HepG2 (cell line): ENCODE data around the gene MAPK10. TPM values are rescaled to one million over a fixed set of nuclear protein-coding genes. Genes with fewer than 3 reads are reported as not detected.

Experiments
- ATAC-seq: fragments of 200-7000 bp; cut with Tn5 transposase; 3 replicates; pipeline ENCODE4 v1.9.1; 2020; ENCODE audit warnings: mild to moderate bottlenecking, moderate library complexity
- BruUV-seq: library from RNA; stranded (reverse); fragments of 400-500 nt; replicated peaks from 2 replicates; lab custom pipeline; 2021; lab: Mats Ljungman, UMichigan
- CTCF ChIA-PET: fragments of 300-600 bp; formaldehyde crosslinking; extraction: SDS; loops from one replicate; lab custom pipeline; 2021; ENCODE audit warnings: low total read pairs, inconsistent platforms, low intra/inter-chr PET ratio; lab: Yijun Ruan, JAX
- POLR2A ChIA-PET: fragments of 350-600 bp; sonication (Branson Sonifier 250); formaldehyde crosslinking; loops from one replicate; lab custom pipeline; 2020; ENCODE audit warnings: antibody characterized with exemption, inconsistent platforms; lab: Yijun Ruan, JAX
- DNase-seq: peaks from one replicate; pipeline ENCODE4 v3.0.0-alpha.2; 2015; ENCODE audit warnings: low spot score
- FAIRE-seq: peaks from 3 replicates; lab custom pipeline; 2011; peaks lifted over from hg19 to GRCh38; lab: Jason Lieb, UNC
- H2AFZ ChIP-seq: one replicate; pipeline ENCODE4 v1.6.1; 2011; ENCODE audit warnings: low read length, inconsistent platforms
- H3K27ac ChIP-seq: fragments of 300-600 bp; 3 replicates; pipeline ENCODE4 v1.8.0; 2011; ENCODE audit warnings: mixed run types, mild to moderate bottlenecking, mixed read lengths, low read length, inconsistent platforms; ENCODE audit not compliant: insufficient read depth; ENCODE audit errors: extremely low read length
- H3K27me3 ChIP-seq, 2 experiments: fragments of 200-600 bp in 1 of 2; 2 replicates in 1 of 2; 3 replicates in 1 of 2; pipeline versions ENCODE4 v1.6.0 to v1.8.0; 2011; ENCODE audit warnings: low read length in 2 of 2, mild to moderate bottlenecking in 2 of 2, moderate library complexity in 2 of 2, inconsistent platforms in 1 of 2; ENCODE audit not compliant: insufficient read depth in 2 of 2, control insufficient read depth in 1 of 2
- H3K36me3 ChIP-seq, 2 experiments: fragments of 200-600 bp in 1 of 2; replicated peaks in 1 of 2; 2 replicates in 1 of 2; 3 replicates in 1 of 2; pipeline versions ENCODE4 v1.5.1 to v1.8.0; 2011; ENCODE audit warnings: low read length in 2 of 2, inconsistent platforms in 1 of 2; ENCODE audit not compliant: insufficient read depth in 2 of 2, control insufficient read depth in 1 of 2
- H3K4me1 ChIP-seq: 2 replicates; pipeline ENCODE4 v1.5.1; 2012; ENCODE audit warnings: low read length, inconsistent platforms; ENCODE audit not compliant: insufficient read depth
- H3K4me2 ChIP-seq: 2 replicates; pipeline ENCODE4 v1.6.0; 2011; ENCODE audit warnings: low read depth, low read length, inconsistent platforms
- H3K4me3 ChIP-seq, 3 experiments: fragments of 200-600 bp in 1 of 3; sonication (generic), shearing (Covaris generic) in 1 of 3; replicated peaks in 1 of 3; 2 replicates each; pipeline ENCODE4 v1.5.1; 2011 to 2016; ENCODE audit warnings: low read length in 3 of 3, inconsistent platforms in 2 of 3, low read depth in 2 of 3, mild to moderate bottlenecking in 2 of 3, control low read depth in 1 of 3, mixed read lengths in 1 of 3; ENCODE audit not compliant: insufficient read depth in 1 of 3
- H3K79me2 ChIP-seq: one replicate; pipeline ENCODE4 v1.6.1; 2011; ENCODE audit warnings: low read length, inconsistent platforms; ENCODE audit not compliant: insufficient read depth
- H3K9ac ChIP-seq: 2 replicates; pipeline ENCODE4 v1.6.0; 2011; ENCODE audit warnings: mild to moderate bottlenecking, low read depth, low read length, inconsistent platforms; ENCODE audit not compliant: insufficient read depth
- H3K9me3 ChIP-seq: 2 replicates; pipeline ENCODE4 v1.5.1; 2012; ENCODE audit warnings: mild to moderate bottlenecking, low read length
- H4K20me1 ChIP-seq: 2 replicates; pipeline ENCODE4 v1.6.0; 2011; ENCODE audit warnings: inconsistent platforms, mild to moderate bottlenecking, low read length, moderate library complexity; ENCODE audit not compliant: insufficient read depth
- CBX1 ChIP-seq: IDR thresholded peaks from one replicate; pipeline ENCODE4 v1.6.1; 2016; ENCODE audit warnings: antibody characterized with exemption, low read depth
- KDM2A ChIP-seq: sonication (generic); formaldehyde crosslinking; IDR thresholded peaks from 2 replicates; pipeline ENCODE4 v1.4.0; 2020; ENCODE audit warnings: low read depth, missing genetic modification reagents, borderline replicate concordance
- KLF15 ChIP-seq: sonication (generic); formaldehyde crosslinking; IDR thresholded peaks from 2 replicates; pipeline ENCODE4 v1.8.1; 2023; ENCODE audit warnings: borderline replicate concordance, mild to moderate bottlenecking, inconsistent platforms, missing genetic modification reagents, mixed read lengths
- MAF1 ChIP-seq: sonication (generic); formaldehyde crosslinking; IDR thresholded peaks from 2 replicates; pipeline ENCODE4 v1.5.0; 2020; ENCODE audit warnings: missing genetic modification reagents, borderline replicate concordance
- MEF2D ChIP-seq: sonication (generic); formaldehyde crosslinking; IDR thresholded peaks from 2 replicates; pipeline ENCODE4 v1.5.1; 2020; ENCODE audit warnings: mild to moderate bottlenecking, missing genetic modification reagents
- MXD4 ChIP-seq: IDR thresholded peaks from 2 replicates; pipeline ENCODE4 v1.6.1; 2016; ENCODE audit warnings: mild to moderate bottlenecking, missing biosample characterization, missing genetic modification reagents
- RAD21 ChIP-seq: fragments of 450-650 bp; formaldehyde crosslinking; IDR thresholded peaks from 2 replicates; pipeline ENCODE4 v1.5.0; 2020; ENCODE audit warnings: mild to moderate bottlenecking
- RBFOX2 ChIP-seq: fragments of 200-400 bp; formaldehyde crosslinking; IDR thresholded peaks from 2 replicates; pipeline ENCODE4 v1.6.1; 2017; ENCODE audit warnings: low read depth, mild to moderate bottlenecking, low read length
- SMC3 ChIP-seq: IDR thresholded peaks from 2 replicates; pipeline ENCODE4 v1.6.1; 2011; ENCODE audit warnings: low read length, improper control_type of control experiment
- STAG1 ChIP-seq: sonication (generic); formaldehyde crosslinking; IDR thresholded peaks from 2 replicates; pipeline ENCODE4 v1.4.0; 2020; ENCODE audit warnings: missing genetic modification reagents
- ZNF251 ChIP-seq: sonication (generic); formaldehyde crosslinking; IDR thresholded peaks from 2 replicates; pipeline ENCODE4 v1.9.0; 2021; ENCODE audit warnings: mild to moderate bottlenecking, missing genetic modification reagents
- WGBS: methylation state at CpG from one replicate; pipeline ENCODE4 v1.1.6; 2017; ENCODE audit warnings: low lambda C conversion rate; 5-methylcytosine and 5-hydroxymethylcytosine counted together
- in situ Hi-C: cut with HindIII; loops from 2 replicates; pipeline ENCODE4 v1.10.0; 2017; ENCODE audit warnings: low pct_unique_long_range_greater_than_20kb; ENCODE audit not compliant: extremely low pct_ligation_motif_present
- intact Hi-C: fragments of 100-400 bp; cut with micrococcal nuclease; formaldehyde crosslinking; loops from one replicate; pipeline ENCODE4 v1.10.0; 2022; ENCODE audit not compliant: unreplicated experiment
- polyA plus RNA-seq, 8 experiments: library from polyadenylated mRNA; depleted of rRNA in 3 of 8; stranded (reverse) in 7 of 8; unstranded in 1 of 8; fragments of >200 nt; fragmentation: Illumina TruSeq in 4 of 8; extraction: Trizol in 4 of 8; gene quantifications; 2 replicates each; pipeline versions ENCODE4 v1.2.1 to v1.2.3, GENCODE V29; 2011 to 2016; ENCODE audit warnings: low read depth in 4 of 8, missing spikeins in 1 of 8, mixed read lengths in 1 of 8; ENCODE audit not compliant: insufficient read depth in 1 of 8
- total RNA-seq, 5 experiments: library from RNA; depleted of rRNA; stranded (reverse); fragments of >200 nt; fragmentation: Illumina TruSeq; extraction: Trizol; gene quantifications; 2 replicates each; pipeline ENCODE4 v1.2.3, GENCODE V29; 2016; ENCODE audit warnings: low read depth in 1 of 5
- TF ChIP-seq, protein P1 (sequence below): sonication (generic); formaldehyde crosslinking; conservative IDR thresholded peaks from 2 replicates; pipeline ENCODE4 v1.4.0; 2020; ENCODE audit warnings: missing genetic modification reagents
- TF ChIP-seq, protein P2 (sequence below): sonication (generic); formaldehyde crosslinking; IDR thresholded peaks from 2 replicates; pipeline ENCODE4 v1.8.1; 2023; ENCODE audit warnings: mild to moderate bottlenecking, moderate library complexity, missing genetic modification reagents
- TF ChIP-seq, protein P3 (sequence below): sonication (generic); formaldehyde crosslinking; IDR thresholded peaks from 2 replicates; pipeline ENCODE4 v1.5.0; 2020; ENCODE audit warnings: mild to moderate bottlenecking, missing genetic modification reagents, moderate library complexity

Gene MAPK10
- total and polyA plus RNA-seq, 2 of the 13 experiments (the other 11 are each of a cell fraction or from before 2014, with no cell fraction given): not detected

DNA sequence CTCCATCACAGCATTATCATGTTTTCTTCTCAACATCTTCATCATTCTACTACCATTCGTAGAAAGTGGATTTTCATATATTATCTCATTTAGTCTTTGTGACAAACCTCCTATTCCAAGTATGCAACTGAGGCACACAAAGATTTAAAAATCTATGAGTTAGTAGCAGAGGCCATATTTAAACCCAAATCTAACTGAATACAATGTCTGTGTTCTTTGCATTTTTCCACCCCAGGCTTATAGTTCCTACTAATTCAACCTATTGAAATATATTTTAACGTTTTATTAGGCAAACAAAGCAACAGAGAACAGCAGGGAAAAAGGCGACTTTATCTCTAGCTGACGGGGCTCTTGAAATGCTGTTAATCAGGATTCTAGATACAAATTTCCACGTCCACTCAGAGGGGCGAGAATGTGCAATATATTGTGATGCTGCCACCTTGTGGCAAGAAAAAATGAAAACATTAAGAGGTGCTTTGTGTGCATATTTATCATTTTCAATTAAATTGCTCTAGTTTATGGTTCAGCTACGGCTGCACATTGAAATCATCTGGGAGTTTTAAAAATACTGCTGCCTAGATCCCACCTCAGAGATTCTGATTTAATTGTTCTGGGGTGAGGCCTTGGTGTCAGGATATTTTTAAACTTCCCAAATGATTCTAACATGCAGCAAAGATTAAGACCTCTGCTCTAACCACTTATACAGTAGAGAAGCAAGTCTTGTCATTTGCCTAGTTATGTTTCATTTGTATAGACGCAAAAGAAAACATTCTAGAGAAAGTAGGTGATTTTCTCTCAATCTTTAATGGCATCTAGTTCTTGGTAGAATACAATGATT lies 315.9 kb downstream of the MAPK10 start:
- ChIA-PET CTCF (no interaction called here), POLR2A (no interaction called here)
- H3K4me2 ChIP-seq: no peak overlapping the region
- no peaks in the 10 kb centered on the region for H3K27me3 ChIP-seq
- TF ChIP-seq KLF15 (no peak), MAF1 (CRISPR knock-in tag) (no peak), MXD4 (CRISPR knock-in tag) (no peak), KDM2A (no peak), CBX1 (no peak), SMC3 (peak; percentile 9; the same call in 1 of the 2 replicates), ZNF251 (no peak), MEF2D (CRISPR knock-in tag) (no peak), RBFOX2 (no peak), RAD21 (CRISPR knock-in tag) (peak; percentile 21; the same call in 1 of the 2 replicates), STAG1 (CRISPR knock-in tag) (peak; percentile 57)
- TF ChIP-seq, protein P1, sequence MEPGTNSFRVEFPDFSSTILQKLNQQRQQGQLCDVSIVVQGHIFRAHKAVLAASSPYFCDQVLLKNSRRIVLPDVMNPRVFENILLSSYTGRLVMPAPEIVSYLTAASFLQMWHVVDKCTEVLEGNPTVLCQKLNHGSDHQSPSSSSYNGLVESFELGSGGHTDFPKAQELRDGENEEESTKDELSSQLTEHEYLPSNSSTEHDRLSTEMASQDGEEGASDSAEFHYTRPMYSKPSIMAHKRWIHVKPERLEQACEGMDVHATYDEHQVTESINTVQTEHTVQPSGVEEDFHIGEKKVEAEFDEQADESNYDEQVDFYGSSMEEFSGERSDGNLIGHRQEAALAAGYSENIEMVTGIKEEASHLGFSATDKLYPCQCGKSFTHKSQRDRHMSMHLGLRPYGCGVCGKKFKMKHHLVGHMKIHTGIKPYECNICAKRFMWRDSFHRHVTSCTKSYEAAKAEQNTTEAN: no peak
- TF ChIP-seq, protein P2, sequence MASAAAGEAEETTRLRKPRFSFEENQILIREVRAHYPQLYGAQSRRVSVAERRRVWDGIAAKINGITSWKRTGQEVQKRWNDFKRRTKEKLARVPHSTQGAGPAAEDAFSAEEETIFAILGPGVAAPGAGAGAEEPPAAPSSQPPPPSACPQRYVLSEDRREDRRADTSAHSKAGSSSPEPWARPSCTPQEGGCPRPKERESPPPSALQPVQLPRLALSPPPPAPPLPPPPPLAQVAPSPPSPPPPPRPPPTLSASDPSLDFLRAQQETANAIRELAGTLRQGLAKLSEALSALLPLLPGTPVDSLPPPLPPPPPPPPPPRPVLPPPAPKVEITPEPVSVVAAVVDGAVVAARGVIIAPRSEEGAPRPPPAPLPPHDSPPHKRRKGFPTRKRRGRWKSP (CRISPR knock-in tag): no peak
- TF ChIP-seq, protein P3, sequence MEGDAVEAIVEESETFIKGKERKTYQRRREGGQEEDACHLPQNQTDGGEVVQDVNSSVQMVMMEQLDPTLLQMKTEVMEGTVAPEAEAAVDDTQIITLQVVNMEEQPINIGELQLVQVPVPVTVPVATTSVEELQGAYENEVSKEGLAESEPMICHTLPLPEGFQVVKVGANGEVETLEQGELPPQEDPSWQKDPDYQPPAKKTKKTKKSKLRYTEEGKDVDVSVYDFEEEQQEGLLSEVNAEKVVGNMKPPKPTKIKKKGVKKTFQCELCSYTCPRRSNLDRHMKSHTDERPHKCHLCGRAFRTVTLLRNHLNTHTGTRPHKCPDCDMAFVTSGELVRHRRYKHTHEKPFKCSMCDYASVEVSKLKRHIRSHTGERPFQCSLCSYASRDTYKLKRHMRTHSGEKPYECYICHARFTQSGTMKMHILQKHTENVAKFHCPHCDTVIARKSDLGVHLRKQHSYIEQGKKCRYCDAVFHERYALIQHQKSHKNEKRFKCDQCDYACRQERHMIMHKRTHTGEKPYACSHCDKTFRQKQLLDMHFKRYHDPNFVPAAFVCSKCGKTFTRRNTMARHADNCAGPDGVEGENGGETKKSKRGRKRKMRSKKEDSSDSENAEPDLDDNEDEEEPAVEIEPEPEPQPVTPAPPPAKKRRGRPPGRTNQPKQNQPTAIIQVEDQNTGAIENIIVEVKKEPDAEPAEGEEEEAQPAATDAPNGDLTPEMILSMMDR: peak; percentile 62
- H3K4me1 ChIP-seq: no peaks in the 10 kb centered on the region
- no peaks in the 10 kb centered on the region for H3K9me3 ChIP-seq
- in situ Hi-C loops: no loop called here
- no peaks in the 10 kb centered on the region for H3K36me3 ChIP-seq
- ATAC-seq (peak; percentile 68), DNase-seq (peak; percentile 32), FAIRE-seq (peak; percentile 60)
- no peak overlapping the region for H3K27ac ChIP-seq
- no peaks in the 10 kb centered on the region for H3K79me2 ChIP-seq
- no peaks in the 10 kb centered on the region for H4K20me1 ChIP-seq
- intact Hi-C loops: loop anchor here (1.0 to 5.0 kb wide), 2 partner anchors 178 to 248 kb away; no protein-coding TSS in a partner anchor
- WGBS: 1% methylated on average over 8 of the region's 8 CpGs
- H3K4me3 ChIP-seq: no peak overlapping the region
- no peak overlapping the region for H3K9ac ChIP-seq
- no peak overlapping the region for H2AFZ ChIP-seq
- BruUV-seq: no TSS peak
